Lower leg skin (tissue), 3 donors: Measurements from ENCODE around the gene NCKAP5L.

ENCODE experiments used
- POLR2A ChIP-seq, 2 donors: fragments of 450-650 bp; IDR thresholded peaks; one replicate each; pipeline ENCODE4 v1.6.1; 2016 to 2017; ENCODE audit warnings: antibody characterized with exemption in 2 of 2, mild to moderate bottlenecking in 1 of 2, moderate library complexity in 1 of 2
- TF ChIP-seq, protein P1 (sequence below), 3 donors: fragments of 450-650 bp; IDR thresholded peaks; one replicate each; pipeline ENCODE4 v1.5.1; 2016; ENCODE audit warnings: antibody characterized with exemption in 3 of 3, mild to moderate bottlenecking in 3 of 3, moderate library complexity in 2 of 3

DNA sequence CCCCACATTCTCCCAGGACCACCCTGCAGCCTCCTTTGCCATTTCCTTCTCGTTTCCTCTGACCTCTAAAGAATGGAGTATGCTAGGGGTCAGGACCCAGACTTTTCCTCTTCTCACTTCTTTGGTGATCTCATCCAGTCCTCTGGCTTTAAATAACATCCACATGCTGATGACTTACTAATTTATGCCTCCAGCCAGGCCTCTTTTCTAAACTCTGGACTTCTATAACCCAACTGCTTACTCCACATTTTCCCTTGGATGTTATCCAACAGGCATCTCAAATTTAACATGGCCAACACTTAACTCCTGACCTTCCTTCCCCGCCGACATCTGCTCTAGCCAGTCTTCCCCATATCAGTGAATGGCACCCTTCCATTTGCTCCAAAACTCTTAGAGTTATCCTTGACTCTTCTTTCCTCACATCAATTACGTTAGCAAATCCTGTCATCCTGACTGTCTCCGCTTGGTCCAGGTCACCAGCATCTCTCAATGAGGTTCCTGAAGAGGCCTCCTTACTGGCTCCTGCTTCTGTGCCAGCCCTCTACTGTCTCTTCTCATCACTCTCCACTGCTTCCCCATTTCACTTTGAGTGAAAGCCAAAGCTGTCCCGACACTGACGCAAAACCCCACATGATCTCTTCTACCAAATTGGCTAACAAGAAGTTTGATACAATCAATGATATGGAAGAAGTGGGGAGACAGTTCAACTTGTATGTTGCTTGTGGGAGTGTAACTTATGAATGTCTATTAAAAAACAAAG, 44.1 kb downstream of the NCKAP5L start:
- TF ChIP-seq, protein P1, sequence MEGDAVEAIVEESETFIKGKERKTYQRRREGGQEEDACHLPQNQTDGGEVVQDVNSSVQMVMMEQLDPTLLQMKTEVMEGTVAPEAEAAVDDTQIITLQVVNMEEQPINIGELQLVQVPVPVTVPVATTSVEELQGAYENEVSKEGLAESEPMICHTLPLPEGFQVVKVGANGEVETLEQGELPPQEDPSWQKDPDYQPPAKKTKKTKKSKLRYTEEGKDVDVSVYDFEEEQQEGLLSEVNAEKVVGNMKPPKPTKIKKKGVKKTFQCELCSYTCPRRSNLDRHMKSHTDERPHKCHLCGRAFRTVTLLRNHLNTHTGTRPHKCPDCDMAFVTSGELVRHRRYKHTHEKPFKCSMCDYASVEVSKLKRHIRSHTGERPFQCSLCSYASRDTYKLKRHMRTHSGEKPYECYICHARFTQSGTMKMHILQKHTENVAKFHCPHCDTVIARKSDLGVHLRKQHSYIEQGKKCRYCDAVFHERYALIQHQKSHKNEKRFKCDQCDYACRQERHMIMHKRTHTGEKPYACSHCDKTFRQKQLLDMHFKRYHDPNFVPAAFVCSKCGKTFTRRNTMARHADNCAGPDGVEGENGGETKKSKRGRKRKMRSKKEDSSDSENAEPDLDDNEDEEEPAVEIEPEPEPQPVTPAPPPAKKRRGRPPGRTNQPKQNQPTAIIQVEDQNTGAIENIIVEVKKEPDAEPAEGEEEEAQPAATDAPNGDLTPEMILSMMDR (IDR thresholded peaks at IDR 0.05) = no peak
- no peak for TF ChIP-seq POLR2A (IDR thresholded peaks at IDR 0.05)
